Endodermal cell (in vitro differentiated cells): ENCODE measurements around the gene BIVM. TPM values are rescaled to one million over a fixed set of nuclear protein-coding genes. Genes with fewer than 3 reads are reported as not detected.

ENCODE experiments used
- DNase-seq: peaks from one replicate; pipeline ENCODE4 v3.0.0-alpha.2; 2017
- H3K27ac ChIP-seq: 2 replicates; pipeline ENCODE4 v1.5.1; 2013; ENCODE audit warnings: mild to moderate bottlenecking, low read depth, low read length, moderate library complexity
- H3K27me3 ChIP-seq: 2 replicates; pipeline ENCODE4 v1.6.1; 2013; ENCODE audit warnings: mild to moderate bottlenecking, low read length, moderate library complexity; ENCODE audit not compliant: insufficient read depth, control insufficient read depth, poor library complexity, severe bottlenecking
- H3K36me3 ChIP-seq: 2 replicates; pipeline ENCODE4 v1.7.0; 2013; ENCODE audit warnings: mild to moderate bottlenecking, low read length, moderate library complexity; ENCODE audit not compliant: control insufficient read depth, insufficient read depth
- H3K4me1 ChIP-seq: one replicate; pipeline ENCODE4 v1.7.0; 2013; ENCODE audit warnings: low read length; ENCODE audit not compliant: control insufficient read depth, insufficient read depth
- H3K4me3 ChIP-seq: 2 replicates; pipeline ENCODE4 v1.5.1; 2013; ENCODE audit warnings: mild to moderate bottlenecking, low read length, moderate library complexity
- H3K9ac ChIP-seq: 2 replicates; pipeline ENCODE4 v1.6.1; 2013; ENCODE audit warnings: mild to moderate bottlenecking, low read length, moderate library complexity; ENCODE audit not compliant: poor library complexity, severe bottlenecking; ENCODE audit errors: extremely low read depth
- H3K9me3 ChIP-seq: 2 replicates; pipeline ENCODE4 v1.6.1; 2013; ENCODE audit warnings: mild to moderate bottlenecking, low read length, moderate library complexity; ENCODE audit not compliant: control insufficient read depth
- H3K27ac Mint-ChIP-seq: 2 replicates; pipeline ENCODE4 v1.8.0; 2020; ENCODE audit warnings: mixed read lengths
- H3K27me3 Mint-ChIP-seq: 2 replicates; pipeline ENCODE4 v1.8.0; 2021; ENCODE audit warnings: mild to moderate bottlenecking, mixed read lengths; ENCODE audit not compliant: insufficient read depth
- H3K36me3 Mint-ChIP-seq: 2 replicates; pipeline ENCODE4 v1.8.0; 2020; ENCODE audit warnings: low read depth, mixed read lengths
- H3K4me1 Mint-ChIP-seq: 2 replicates; pipeline ENCODE4 v1.8.0; 2020; ENCODE audit warnings: mixed read lengths
- H3K4me3 Mint-ChIP-seq: 2 replicates; pipeline ENCODE4 v1.8.0; 2020; ENCODE audit warnings: mild to moderate bottlenecking, moderate library complexity, mixed read lengths
- H3K9me3 Mint-ChIP-seq: 2 replicates; pipeline ENCODE4 v1.8.0; 2020; ENCODE audit warnings: mild to moderate bottlenecking, mixed read lengths
- CTCF ChIP-seq: fragments of 200-600 bp; sonication (generic); conservative IDR thresholded peaks from 2 replicates; pipeline ENCODE4 v1.5.0; 2021; ENCODE audit warnings: antibody characterized with exemption, mild to moderate bottlenecking
- WGBS, 2 experiments: methylation state at CpG; one replicate each; pipeline versions ENCODE4 v1.1.5 to v1.1.7; 2013; ENCODE audit warnings: missing lambda C conversion rate in 2 of 2, mixed read lengths in 1 of 2; ENCODE audit not compliant: insufficient coverage in 1 of 2, insufficient read length in 1 of 2; 5-methylcytosine and 5-hydroxymethylcytosine counted together
- total RNA-seq, 2 donors: library from RNA; stranded (reverse); fragmentation: NEBNext Ultra II Directional in 1 of 2; extraction: Animal tissue kit (Norgen Biotek cat#: 25700) in 1 of 2; gene quantifications; 2 replicates in 1 of 2; 3 replicates in 1 of 2; pipeline ENCODE4 v1.2.1, GENCODE V29; 2021

The BIVM gene
- total RNA-seq, 2 donors from 2014 or later, result 14.7 to 15.0 TPM

- H3K4me1 ChIP-seq, result no peaks in the 10 kb centered on the region
- H3K27me3 Mint-ChIP-seq, result no peaks in the 10 kb centered on the region
- peaks cover 50% of the 10 kb centered on the region for H3K36me3 ChIP-seq
- no peak overlapping the region for H3K9ac ChIP-seq
- no peak for TF ChIP-seq CTCF
- H3K9me3 Mint-ChIP-seq, result peaks cover 26% of the 10 kb centered on the region
- H3K4me3 ChIP-seq, result no peak overlapping the region
- H3K36me3 Mint-ChIP-seq, result peaks cover 40% of the 10 kb centered on the region
- H3K27ac ChIP-seq, result no peak overlapping the region
- WGBS, 2 experiments, result 87 to 100% methylated on average over 3 of the region's 3 CpGs
- DNase-seq, result no peak
- H3K27ac Mint-ChIP-seq, result no peak overlapping the region
- no peaks in the 10 kb centered on the region for H3K4me1 Mint-ChIP-seq
- H3K27me3 ChIP-seq, result no peaks in the 10 kb centered on the region
- H3K9me3 ChIP-seq, result peaks cover 28% of the 10 kb centered on the region
- no peak overlapping the region for H3K4me3 Mint-ChIP-seq
Observed at GRCh38 chr13:102784483-102784882, 14.4 kb upstream of the BIVM start.

- 87 to 91% methylated on average over 5 to 8 of the region's 8 CpGs for WGBS, 2 experiments
- H3K9me3 ChIP-seq, result no peaks in the 10 kb centered on the region
- Mint-ChIP-seq H3K4me1 (no peaks in the 10 kb centered on the region), H3K36me3 (peaks cover 33% of the 10 kb centered on the region), H3K9me3 (no peaks in the 10 kb centered on the region), H3K27ac (no peak overlapping the region), H3K27me3 (no peaks in the 10 kb centered on the region), H3K4me3 (no peak overlapping the region)
- H3K4me3 ChIP-seq, result no peak overlapping the region
- H3K36me3 ChIP-seq, result peaks cover 77% of the 10 kb centered on the region
- H3K9ac ChIP-seq, result no peak overlapping the region
- TF ChIP-seq CTCF, result no peak
- no peak for DNase-seq
- no peak overlapping the region for H3K27ac ChIP-seq
- H3K4me1 ChIP-seq, result no peaks in the 10 kb centered on the region
- H3K27me3 ChIP-seq, result no peaks in the 10 kb centered on the region
Observed at GRCh38 chr13:102788683-102789082, 10.2 kb upstream of the BIVM start.

GRCh38 chr13:102792396-102792795 lies 6.5 kb upstream of the BIVM start:
- Histone ChIP-seq H3K9me3 (no peaks in the 10 kb centered on the region), H3K27me3 (no peaks in the 10 kb centered on the region), H3K9ac (no peak overlapping the region), H3K4me3 (no peak overlapping the region), H3K36me3 (peaks cover 61% of the 10 kb centered on the region), H3K4me1 (no peaks in the 10 kb centered on the region), H3K27ac (no peak overlapping the region)
- Mint-ChIP-seq H3K27ac (no peak overlapping the region), H3K4me3 (no peak overlapping the region), H3K4me1 (no peaks in the 10 kb centered on the region), H3K27me3 (no peaks in the 10 kb centered on the region), H3K36me3 (peaks cover 26% of the 10 kb centered on the region), H3K9me3 (no peaks in the 10 kb centered on the region)
- 75 to 90% methylated on average over 1 of the region's 1 CpG for WGBS, 2 experiments
- TF ChIP-seq CTCF, result no peak
- no peak for DNase-seq
